ENCODE results near the gene SERTM2.

DNA sequence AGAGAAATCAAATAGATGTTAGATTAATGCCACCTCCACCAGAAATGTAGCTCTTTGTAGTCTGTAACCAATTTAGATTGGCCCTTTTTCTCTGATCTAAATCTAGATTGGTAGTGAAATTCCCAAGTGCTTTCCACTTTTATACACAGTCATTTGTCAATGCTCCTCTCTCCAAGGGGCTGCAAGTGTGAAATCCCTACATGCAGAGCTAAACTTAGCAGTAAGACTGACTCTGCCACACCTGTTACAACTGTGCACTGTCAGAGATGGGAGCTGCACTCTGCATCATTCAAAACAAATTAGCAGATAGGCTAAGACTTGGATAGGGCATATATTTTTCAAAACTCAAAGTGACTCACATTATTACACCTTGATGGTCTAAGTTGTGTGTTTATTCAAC is 9.1 kb downstream of the SERTM2 start:
- TF ChIP-seq, protein P1, sequence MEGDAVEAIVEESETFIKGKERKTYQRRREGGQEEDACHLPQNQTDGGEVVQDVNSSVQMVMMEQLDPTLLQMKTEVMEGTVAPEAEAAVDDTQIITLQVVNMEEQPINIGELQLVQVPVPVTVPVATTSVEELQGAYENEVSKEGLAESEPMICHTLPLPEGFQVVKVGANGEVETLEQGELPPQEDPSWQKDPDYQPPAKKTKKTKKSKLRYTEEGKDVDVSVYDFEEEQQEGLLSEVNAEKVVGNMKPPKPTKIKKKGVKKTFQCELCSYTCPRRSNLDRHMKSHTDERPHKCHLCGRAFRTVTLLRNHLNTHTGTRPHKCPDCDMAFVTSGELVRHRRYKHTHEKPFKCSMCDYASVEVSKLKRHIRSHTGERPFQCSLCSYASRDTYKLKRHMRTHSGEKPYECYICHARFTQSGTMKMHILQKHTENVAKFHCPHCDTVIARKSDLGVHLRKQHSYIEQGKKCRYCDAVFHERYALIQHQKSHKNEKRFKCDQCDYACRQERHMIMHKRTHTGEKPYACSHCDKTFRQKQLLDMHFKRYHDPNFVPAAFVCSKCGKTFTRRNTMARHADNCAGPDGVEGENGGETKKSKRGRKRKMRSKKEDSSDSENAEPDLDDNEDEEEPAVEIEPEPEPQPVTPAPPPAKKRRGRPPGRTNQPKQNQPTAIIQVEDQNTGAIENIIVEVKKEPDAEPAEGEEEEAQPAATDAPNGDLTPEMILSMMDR (conservative IDR thresholded peaks at IDR 0.05; ENCODE audit: low read length) = no peak
- no peak for TF ChIP-seq EZH2phosphoT487 (IDR thresholded peaks at IDR 0.05; ENCODE audit: borderline replicate concordance, low read depth, low read length)

Data from OCI-LY7 (cell line).